Ectodermal cell (in vitro differentiated cells): Measurements from ENCODE around the gene FUT8.
"Not testable (repeated sequence)": the region's sequence is repeated elsewhere in the genome, so short reads cannot be mapped to it uniquely, and the experiment has no call there.

Source experiments
- H3K27ac ChIP-seq: 2 replicates; pipeline ENCODE4 v1.7.0; 2013; ENCODE audit warnings: mild to moderate bottlenecking, low read depth, low read length; ENCODE audit not compliant: insufficient read depth, poor library complexity, severe bottlenecking
- H3K27me3 ChIP-seq: 2 replicates; pipeline ENCODE4 v1.7.0; 2013; ENCODE audit warnings: mild to moderate bottlenecking, low read length; ENCODE audit not compliant: insufficient read depth, control insufficient read depth, poor library complexity, severe bottlenecking
- H3K36me3 ChIP-seq: one replicate; pipeline ENCODE4 v1.7.0; 2013; ENCODE audit warnings: low read length; ENCODE audit not compliant: control insufficient read depth, insufficient read depth
- H3K4me1 ChIP-seq: one replicate; pipeline ENCODE4 v1.7.0; 2013; ENCODE audit warnings: low read length; ENCODE audit not compliant: control insufficient read depth, insufficient read depth
- H3K4me3 ChIP-seq: 2 replicates; pipeline ENCODE4 v1.7.0; 2013; ENCODE audit warnings: low read depth, low read length, control low read depth; ENCODE audit not compliant: insufficient read depth
- H3K9me3 ChIP-seq: 2 replicates; pipeline ENCODE4 v1.7.0; 2013; ENCODE audit warnings: mild to moderate bottlenecking, low read length, moderate library complexity; ENCODE audit not compliant: control insufficient read depth
- WGBS, 2 experiments: methylation state at CpG; one replicate each; pipeline ENCODE4 v1.1.7; 2013; ENCODE audit warnings: missing lambda C conversion rate in 2 of 2; 5-methylcytosine and 5-hydroxymethylcytosine counted together

The FUT8 gene

GRCh38 chr14:65446159-65446558 is 33.6 kb downstream of the FUT8 start:
- no peak overlapping the region for H3K27ac ChIP-seq
- no peaks in the 10 kb centered on the region for H3K36me3 ChIP-seq
- H3K4me3 ChIP-seq, result no peak overlapping the region
- 82 to 86% methylated on average over 1 of the region's 1 CpG for WGBS, 2 experiments
- no peaks in the 10 kb centered on the region for H3K4me1 ChIP-seq
- no peaks in the 10 kb centered on the region for H3K9me3 ChIP-seq
- no peaks in the 10 kb centered on the region for H3K27me3 ChIP-seq

- H3K36me3 ChIP-seq, result no peaks in the 10 kb centered on the region
- no peak overlapping the region for H3K27ac ChIP-seq
- no peaks in the 10 kb centered on the region for H3K27me3 ChIP-seq
- no peaks in the 10 kb centered on the region for H3K9me3 ChIP-seq
- H3K4me3 ChIP-seq, result no peak overlapping the region
- 92 to 100% methylated on average over 1 of the region's 1 CpG for WGBS, 2 experiments
- H3K4me1 ChIP-seq, result no peaks in the 10 kb centered on the region
These were observed 37.1 kb downstream of the FUT8 start for GRCh38 chr14:65449647-65450046.

- H3K27ac ChIP-seq, result no peak overlapping the region
- WGBS, 2 experiments, result 95 to 98% methylated on average over 2 to 3 of the region's 3 CpGs
- H3K4me3 ChIP-seq, result no peak overlapping the region
- peaks cover 3% of the 10 kb centered on the region for H3K9me3 ChIP-seq
- no peaks in the 10 kb centered on the region for H3K27me3 ChIP-seq
- H3K36me3 ChIP-seq, result peaks cover 7% of the 10 kb centered on the region
- no peaks in the 10 kb centered on the region for H3K4me1 ChIP-seq
These were observed 41.4 kb downstream of the FUT8 start for GRCh38 chr14:65453807-65454480.

GRCh38 chr14:65456247-65456646 is 43.7 kb downstream of the FUT8 start:
- H3K4me3 ChIP-seq, result no peak overlapping the region
- H3K36me3 ChIP-seq, result peaks cover 11% of the 10 kb centered on the region
- H3K4me1 ChIP-seq, result no peaks in the 10 kb centered on the region
- H3K9me3 ChIP-seq, result peaks cover 3% of the 10 kb centered on the region
- H3K27ac ChIP-seq, result no peak overlapping the region
- 100% methylated on average over 1 of the region's 1 CpG for WGBS, 2 experiments
- no peaks in the 10 kb centered on the region for H3K27me3 ChIP-seq

- Histone ChIP-seq H3K27ac (no peak overlapping the region), H3K36me3 (peaks cover 4% of the 10 kb centered on the region), H3K27me3 (no peaks in the 10 kb centered on the region), H3K4me3 (no peak overlapping the region), H3K4me1 (no peaks in the 10 kb centered on the region), H3K9me3 (no peaks in the 10 kb centered on the region)
- 84 to 91% methylated on average over 2 of the region's 2 CpGs for WGBS, 2 experiments
These were observed 49.2 kb downstream of the FUT8 start for GRCh38 chr14:65461730-65462129.

- Histone ChIP-seq H3K4me1 (no peaks in the 10 kb centered on the region), H3K4me3 (no peak overlapping the region), H3K9me3 (no peaks in the 10 kb centered on the region), H3K27me3 (no peaks in the 10 kb centered on the region), H3K27ac (no peak overlapping the region), H3K36me3 (peaks cover 4% of the 10 kb centered on the region)
- 89 to 93% methylated on average over 2 to 3 of the region's 3 CpGs for WGBS, 2 experiments
These were observed 49.9 kb downstream of the FUT8 start for GRCh38 chr14:65462411-65462810.

- Histone ChIP-seq H3K9me3 (no peaks in the 10 kb centered on the region), H3K27ac (no peak overlapping the region), H3K27me3 (no peaks in the 10 kb centered on the region), H3K36me3 (peaks cover 4% of the 10 kb centered on the region), H3K4me3 (no peak overlapping the region), H3K4me1 (peaks cover 15% of the 10 kb centered on the region)
- 100% methylated on average over 1 of the region's 1 CpG for WGBS, 2 experiments
These were observed 53.1 kb downstream of the FUT8 start for GRCh38 chr14:65465584-65465983.

DNA sequence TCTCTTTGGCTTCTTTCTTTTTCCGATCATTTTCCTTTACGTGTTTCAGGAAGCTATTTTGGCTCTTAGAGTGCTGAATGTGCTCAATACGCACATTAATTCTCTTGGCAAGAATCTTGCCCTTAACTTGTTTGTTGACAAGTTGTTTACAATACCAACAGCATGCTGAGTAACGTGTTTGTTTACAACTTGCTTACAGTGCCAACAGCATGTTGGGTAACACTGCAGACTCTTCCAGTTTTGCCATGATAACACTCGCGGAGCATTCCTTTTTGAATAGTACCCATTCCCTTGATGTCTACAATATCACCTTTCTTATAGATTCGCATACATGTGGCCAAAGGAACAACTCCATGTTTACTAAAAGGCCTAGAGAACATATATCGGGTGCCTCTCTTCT is 55.4 kb downstream of the FUT8 start:
- H3K9me3 ChIP-seq, H3K27me3 ChIP-seq, H3K36me3 ChIP-seq, H3K27ac ChIP-seq, H3K4me3 ChIP-seq: not testable (repeated sequence)
- H3K4me1 ChIP-seq, result peaks cover 31% of the 10 kb centered on the region
- WGBS, 2 experiments, result 95 to 96% methylated on average over 8 of the region's 8 CpGs

DNA sequence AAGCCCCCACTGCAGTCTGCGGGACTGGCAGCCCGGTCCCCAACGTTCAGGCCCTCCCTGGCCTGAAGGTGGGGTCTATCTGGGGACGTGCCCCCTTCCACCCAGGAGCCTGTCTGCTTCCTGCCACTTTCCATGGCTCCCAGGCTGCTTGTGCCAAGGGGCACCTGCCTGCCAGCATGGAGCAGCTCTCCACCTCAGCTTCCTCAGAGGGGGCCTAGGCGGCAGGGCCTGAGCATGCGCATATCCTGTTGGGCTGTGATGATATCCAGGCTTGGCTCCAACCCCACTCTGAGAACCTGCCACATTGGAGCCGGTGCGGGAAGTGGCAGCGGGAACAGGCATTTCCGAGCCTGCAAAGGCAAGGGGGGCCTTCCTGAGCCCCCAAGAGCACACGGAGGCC is 57.4 kb downstream of the FUT8 start:
- H3K4me1 ChIP-seq, result peaks cover 31% of the 10 kb centered on the region
- H3K4me3 ChIP-seq, result no peak overlapping the region
- H3K36me3 ChIP-seq, result no peaks in the 10 kb centered on the region
- no peaks in the 10 kb centered on the region for H3K9me3 ChIP-seq
- 80 to 82% methylated on average over 11 of the region's 11 CpGs for WGBS, 2 experiments
- H3K27me3 ChIP-seq, result no peaks in the 10 kb centered on the region
- peak overlapping the region; percentile 62 for H3K27ac ChIP-seq

DNA sequence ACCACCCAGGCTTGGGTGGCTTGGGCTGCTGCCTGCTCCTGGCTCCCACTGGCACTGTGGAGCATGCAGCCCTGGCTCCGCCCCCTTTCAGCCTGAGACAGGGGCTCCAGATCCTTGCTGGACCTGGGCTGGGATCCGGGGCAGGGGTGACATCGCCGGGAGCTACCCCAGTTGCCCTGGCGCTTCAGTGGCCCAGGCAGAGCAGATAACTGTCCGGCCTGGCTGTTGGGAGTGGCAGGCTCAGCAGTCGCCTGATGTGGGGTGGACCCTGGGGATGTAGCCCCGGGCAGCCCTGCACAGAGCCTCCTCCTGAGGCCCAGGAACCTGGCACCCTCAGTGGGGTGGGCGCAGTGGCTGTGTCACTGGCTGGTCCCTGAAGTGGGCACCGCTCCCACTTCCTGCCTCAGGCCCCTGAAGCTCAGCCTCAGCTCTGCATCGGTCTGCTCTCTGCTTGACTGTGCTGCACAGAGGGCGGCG is 57.9 kb downstream of the FUT8 start:
- WGBS, 2 experiments, result 94 to 95% methylated on average over 13 of the region's 13 CpGs
- Histone ChIP-seq H3K9me3 (no peaks in the 10 kb centered on the region), H3K4me1 (peaks cover 31% of the 10 kb centered on the region), H3K4me3 (no peak overlapping the region), H3K27me3 (no peaks in the 10 kb centered on the region), H3K27ac (peak overlapping the region; percentile 76), H3K36me3 (no peaks in the 10 kb centered on the region)
